Activated naive CD4-positive, alpha-beta T cell treated with anti-CD3 and anti-CD28 coated beads, Interleukin-2, amount 10 ng/mL, durations not matched to agents 7 days and 5 days (primary cell): ENCODE measurements around the gene KLHDC4.
"Not testable (repeated sequence)": the region's sequence is repeated elsewhere in the genome, so short reads cannot be mapped to it uniquely, and the experiment has no call there.

ENCODE experiments used
- CTCF ChIA-PET: fragments of 350-600 bp; sonication (Branson Sonifier 250); formaldehyde crosslinking; loops from one replicate; lab custom pipeline; 2021; ENCODE audit warnings: antibody characterized with exemption; lab: Charles Lee
- DNase-seq: peaks from one replicate; pipeline ENCODE4 v3.0.0-alpha.2; 2020
- H3K27ac Mint-ChIP-seq: one replicate; pipeline ENCODE4 v1.8.0; 2021; ENCODE audit warnings: mild to moderate bottlenecking, moderate library complexity, mixed read lengths
- H3K27me3 Mint-ChIP-seq: one replicate; pipeline ENCODE4 v1.8.0; 2021; ENCODE audit warnings: mild to moderate bottlenecking, mixed read lengths
- H3K36me3 Mint-ChIP-seq: one replicate; pipeline ENCODE4 v1.8.0; 2021; ENCODE audit warnings: mixed read lengths
- H3K4me1 Mint-ChIP-seq: one replicate; pipeline ENCODE4 v1.8.0; 2021; ENCODE audit warnings: mixed read lengths
- H3K4me3 Mint-ChIP-seq: one replicate; pipeline ENCODE4 v1.8.0; 2021; ENCODE audit warnings: mild to moderate bottlenecking, moderate library complexity, mixed read lengths
- H3K9me3 Mint-ChIP-seq: one replicate; pipeline ENCODE4 v1.8.0; 2021; ENCODE audit warnings: mixed read lengths

Gene KLHDC4

DNA sequence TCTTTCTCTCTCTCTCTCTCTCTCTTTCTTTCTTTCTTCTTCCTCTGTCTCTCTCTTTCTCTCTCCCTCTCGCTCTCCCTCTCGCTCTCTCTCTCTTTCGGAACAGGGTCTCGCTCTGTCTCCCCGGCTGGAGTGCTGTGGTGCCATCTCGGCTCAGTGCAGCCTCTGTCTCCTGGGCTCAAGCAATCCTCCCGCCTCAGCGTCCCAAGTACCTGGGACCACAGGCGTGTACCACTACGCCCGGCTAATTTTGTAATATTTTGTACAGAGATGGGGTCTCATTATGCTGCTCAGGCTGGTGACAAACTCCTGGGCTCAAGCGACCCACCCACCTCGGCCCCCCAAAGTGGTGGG is 12.7 kb upstream of the KLHDC4 start:
- CTCF ChIA-PET, result interaction anchor here (0.6 to 4.0 kb wide), 30 partner anchors 9 to 660 kb away, joined by 3 to 253 read pairs (median 6); partner anchors contain the start of genes BANP and SLC7A5
- H3K36me3 Mint-ChIP-seq, result peaks cover 2% of the 10 kb centered on the region
- no peak for DNase-seq
- H3K9me3 Mint-ChIP-seq, result no peaks in the 10 kb centered on the region
- peak overlapping the region; percentile 95 for H3K27ac Mint-ChIP-seq
- H3K4me1 Mint-ChIP-seq, result peaks cover 57% of the 10 kb centered on the region
- peaks cover 5% of the 10 kb centered on the region for H3K27me3 Mint-ChIP-seq
- H3K4me3 Mint-ChIP-seq, result peak overlapping the region; percentile 35

DNA sequence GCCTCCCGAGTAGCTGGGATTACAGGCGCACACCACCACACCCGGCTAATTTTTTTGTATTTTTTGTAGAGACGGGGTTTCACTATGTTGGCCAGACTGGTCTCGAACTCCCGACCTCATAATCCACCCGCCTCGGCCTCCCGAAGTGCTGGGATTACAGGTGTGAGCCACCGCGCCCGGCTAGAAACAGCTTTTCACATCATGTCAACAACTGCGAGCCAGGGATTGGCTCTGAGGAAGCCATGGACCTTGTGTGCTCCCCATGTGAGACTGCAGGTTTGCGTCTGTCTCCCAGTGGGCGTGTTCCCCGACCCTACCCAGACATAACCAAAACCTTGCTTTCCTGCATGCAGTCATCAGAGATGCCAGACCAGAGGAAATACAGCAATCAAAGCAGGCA is 8.1 kb upstream of the KLHDC4 start:
- H3K36me3 Mint-ChIP-seq, H3K9me3 Mint-ChIP-seq, DNase-seq, H3K27ac Mint-ChIP-seq, H3K27me3 Mint-ChIP-seq, H3K4me3 Mint-ChIP-seq: not testable (repeated sequence)
- CTCF ChIA-PET, result interaction anchor here (0.7 to 4.1 kb wide), 2 partner anchors 8 to 97 kb away, joined by 3 to 18 read pairs; partner anchors contain the start of gene KLHDC4
- peaks cover 29% of the 10 kb centered on the region for H3K4me1 Mint-ChIP-seq

DNA sequence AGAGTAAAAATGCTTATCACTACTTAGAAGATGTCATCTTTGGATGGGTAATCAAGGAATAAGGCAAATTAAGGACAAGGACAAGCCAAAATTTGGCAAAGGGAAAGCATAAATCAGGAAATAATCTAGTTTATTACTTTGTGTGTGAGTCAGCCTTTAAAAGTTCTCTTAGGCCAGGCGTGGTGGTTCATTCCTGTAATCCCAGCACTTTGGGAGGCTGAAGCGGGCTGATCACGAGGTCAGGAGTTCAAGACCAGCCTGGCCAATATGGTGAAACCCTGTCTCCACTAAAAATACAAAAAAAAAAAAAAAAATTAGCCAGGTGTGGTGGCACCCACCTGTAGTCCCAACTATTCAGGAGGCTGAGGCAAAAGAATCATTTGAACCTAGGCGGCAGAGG is 1.7 kb upstream of the KLHDC4 start:
- CTCF ChIA-PET, result interaction anchor here (0.6 to 2.0 kb wide), 4 partner anchors 12 to 131 kb away, joined by 3 to 14 read pairs (median 4); no protein-coding TSS in a partner anchor
- peak overlapping the region; percentile 44 for H3K4me3 Mint-ChIP-seq
- DNase-seq, H3K27me3 Mint-ChIP-seq, H3K9me3 Mint-ChIP-seq: not testable (repeated sequence)
- H3K27ac Mint-ChIP-seq, result peak overlapping the region; percentile 100
- H3K36me3 Mint-ChIP-seq, result peaks cover 23% of the 10 kb centered on the region
- H3K4me1 Mint-ChIP-seq, result peaks cover 43% of the 10 kb centered on the region

DNA sequence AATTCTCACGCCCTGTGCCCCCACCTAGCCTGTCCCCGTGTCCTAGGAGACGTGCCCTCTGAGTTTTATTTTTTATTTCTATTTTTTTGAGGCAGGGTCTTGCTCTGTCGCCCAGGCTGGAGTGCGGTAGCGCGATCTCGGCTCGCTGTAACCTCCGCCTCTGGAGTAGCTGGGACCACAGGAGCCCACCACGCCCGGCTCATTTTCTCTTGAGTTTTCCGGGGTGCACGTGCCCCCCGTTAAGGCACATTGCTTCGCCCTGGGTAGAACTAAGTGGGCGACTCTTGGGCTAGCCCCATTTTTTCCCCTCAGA is 655 bp upstream of the KLHDC4 start:
- peaks cover 4% of the 10 kb centered on the region for H3K27me3 Mint-ChIP-seq
- H3K9me3 Mint-ChIP-seq, result no peaks in the 10 kb centered on the region
- DNase-seq, result no peak
- CTCF ChIA-PET, result interaction anchor here (1.4 kb wide), 1 partner anchor 105 kb away, joined by 3 read pairs; no protein-coding TSS in a partner anchor
- H3K36me3 Mint-ChIP-seq, result peaks cover 28% of the 10 kb centered on the region
- peak overlapping the region; percentile 100 for H3K27ac Mint-ChIP-seq
- peaks cover 51% of the 10 kb centered on the region for H3K4me1 Mint-ChIP-seq
- H3K4me3 Mint-ChIP-seq, result peak overlapping the region; percentile 100

DNA sequence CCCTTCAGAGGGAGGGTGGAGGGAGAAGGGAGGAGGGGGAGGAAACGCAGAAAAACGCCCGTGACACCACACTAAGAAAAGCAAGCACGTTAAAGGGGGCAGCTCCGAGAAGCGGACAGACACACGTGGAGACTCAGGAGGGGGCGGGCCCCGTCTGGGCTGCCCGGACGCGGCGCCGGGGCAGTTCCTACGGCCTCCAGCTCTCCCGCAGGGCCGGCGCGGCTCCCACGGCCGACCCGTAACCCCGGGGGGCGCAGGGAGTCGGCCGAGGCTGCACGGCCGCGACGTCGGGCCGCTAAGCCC is 362 bp downstream of the KLHDC4 start:
- no peaks in the 10 kb centered on the region for H3K9me3 Mint-ChIP-seq

DNA sequence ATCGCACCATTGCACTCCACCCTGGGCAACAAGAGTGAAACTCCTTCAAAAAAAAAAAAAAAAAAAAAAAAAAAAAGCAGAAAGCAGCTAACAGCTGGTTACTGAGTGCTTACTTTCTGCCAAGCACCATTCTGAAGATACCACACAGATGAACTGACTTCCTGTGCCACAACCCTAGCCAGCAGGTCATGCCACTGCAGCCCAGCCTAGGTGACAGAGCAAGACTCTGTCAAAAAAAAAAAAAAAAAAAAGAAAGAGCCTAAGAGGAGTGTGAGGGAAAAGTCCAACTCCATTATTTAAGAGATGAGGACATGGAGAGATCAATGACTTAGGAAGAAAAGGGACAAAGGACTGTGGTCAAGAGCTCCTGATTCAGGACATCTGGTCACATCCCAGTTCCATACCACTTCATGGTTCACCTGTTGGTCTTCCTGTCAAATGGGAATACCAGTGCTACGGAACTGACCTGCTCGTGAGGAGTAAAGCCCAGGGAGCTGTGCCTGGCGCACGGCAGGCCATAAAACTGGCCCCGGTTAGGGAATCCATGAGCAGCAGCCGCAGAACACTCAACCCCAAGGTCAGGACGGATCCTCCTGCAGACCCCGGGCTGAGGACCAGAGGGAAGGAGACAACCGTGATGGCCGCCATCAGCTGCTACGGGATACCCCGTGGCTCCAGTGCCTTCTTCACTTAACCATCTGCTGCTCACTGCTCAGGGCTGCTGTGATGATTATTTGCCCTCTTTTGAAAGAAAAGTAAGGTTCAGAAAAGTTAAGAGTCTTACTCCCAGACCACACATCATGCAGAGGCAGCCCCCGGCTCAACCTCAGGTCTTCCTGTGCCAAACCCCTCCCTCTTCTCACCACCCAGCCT is 950 bp downstream of the KLHDC4 start:
- H3K36me3 Mint-ChIP-seq, result peaks cover 35% of the 10 kb centered on the region
- H3K4me1 Mint-ChIP-seq, result peaks cover 53% of the 10 kb centered on the region
- peak overlapping the region; percentile 100 for H3K4me3 Mint-ChIP-seq
- H3K27ac Mint-ChIP-seq, result peak overlapping the region; percentile 99
- no peaks in the 10 kb centered on the region for H3K9me3 Mint-ChIP-seq
- DNase-seq, result peak; percentile 63
- CTCF ChIA-PET, result no interaction called here
- peaks cover 4% of the 10 kb centered on the region for H3K27me3 Mint-ChIP-seq

More for the DNA sequence above, 362 bp downstream of the KLHDC4 start:
- DNase-seq, result peak; percentile 75
- Mint-ChIP-seq H3K4me1 (peaks cover 53% of the 10 kb centered on the region), H3K4me3 (peak overlapping the region; percentile 100), H3K36me3 (peaks cover 33% of the 10 kb centered on the region), H3K27ac (peak overlapping the region; percentile 100), H3K27me3 (peaks cover 4% of the 10 kb centered on the region)
- CTCF ChIA-PET, result interaction anchor here (0.9 kb wide), 1 partner anchor 9 kb away, joined by 3 read pairs; no protein-coding TSS in a partner anchor

DNA sequence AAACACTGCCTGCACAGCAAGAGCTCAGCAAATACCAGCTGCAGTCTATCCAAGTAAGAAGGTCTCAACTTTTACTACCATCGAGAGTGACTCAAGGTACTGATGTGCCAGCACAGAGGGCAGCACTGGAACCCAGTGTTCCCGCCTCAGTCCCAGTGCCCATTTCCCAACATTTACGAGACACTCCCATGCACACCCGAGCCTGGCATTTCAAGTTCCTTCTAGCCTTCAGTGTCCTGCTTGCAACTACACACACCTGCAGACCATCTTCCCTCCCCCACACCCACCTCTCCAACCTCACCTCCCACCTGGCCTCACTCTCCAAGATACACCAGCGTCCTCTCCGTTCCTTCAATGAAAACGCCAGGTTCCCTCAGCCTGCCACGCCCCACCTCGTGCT is 3.2 kb downstream of the KLHDC4 start:
- Mint-ChIP-seq H3K36me3 (peaks cover 48% of the 10 kb centered on the region), H3K9me3 (no peaks in the 10 kb centered on the region), H3K27ac (peak overlapping the region; percentile 62), H3K4me3 (no peak overlapping the region), H3K27me3 (peaks cover 4% of the 10 kb centered on the region), H3K4me1 (peaks cover 52% of the 10 kb centered on the region)
- CTCF ChIA-PET, result no interaction called here
- DNase-seq, result no peak

DNA sequence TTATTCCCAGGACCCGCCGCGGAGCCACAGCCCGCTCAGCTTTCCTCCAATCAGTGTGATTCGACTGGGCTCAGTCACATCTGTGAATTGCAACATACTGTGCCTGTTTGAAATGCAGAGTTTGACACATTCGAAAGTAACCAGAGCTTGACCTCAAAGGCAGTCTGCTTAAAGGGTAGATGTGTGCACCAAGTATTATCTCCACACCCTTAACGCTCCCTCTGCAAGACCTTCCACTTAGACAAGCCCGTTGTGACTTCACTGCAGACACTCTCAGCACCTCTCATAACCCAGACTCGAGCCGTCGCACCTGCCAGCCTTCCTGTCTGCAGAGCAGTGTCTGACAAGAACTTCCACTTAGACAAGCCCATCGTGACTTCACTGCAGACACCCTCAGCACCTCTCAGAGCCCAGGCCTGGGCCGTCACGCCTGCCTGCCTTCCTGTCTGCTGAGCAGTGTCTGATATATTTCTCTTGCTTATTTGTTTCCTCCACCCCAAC is 3.7 kb downstream of the KLHDC4 start:
- Mint-ChIP-seq H3K27ac (no peak overlapping the region), H3K9me3 (no peaks in the 10 kb centered on the region), H3K4me3 (no peak overlapping the region), H3K4me1 (peaks cover 49% of the 10 kb centered on the region), H3K27me3 (peaks cover 4% of the 10 kb centered on the region), H3K36me3 (peaks cover 52% of the 10 kb centered on the region)
- CTCF ChIA-PET, result interaction anchor here (1.0 kb wide), 1 partner anchor 59 kb away, joined by 3 read pairs; no protein-coding TSS in a partner anchor
- DNase-seq, result no peak

DNA sequence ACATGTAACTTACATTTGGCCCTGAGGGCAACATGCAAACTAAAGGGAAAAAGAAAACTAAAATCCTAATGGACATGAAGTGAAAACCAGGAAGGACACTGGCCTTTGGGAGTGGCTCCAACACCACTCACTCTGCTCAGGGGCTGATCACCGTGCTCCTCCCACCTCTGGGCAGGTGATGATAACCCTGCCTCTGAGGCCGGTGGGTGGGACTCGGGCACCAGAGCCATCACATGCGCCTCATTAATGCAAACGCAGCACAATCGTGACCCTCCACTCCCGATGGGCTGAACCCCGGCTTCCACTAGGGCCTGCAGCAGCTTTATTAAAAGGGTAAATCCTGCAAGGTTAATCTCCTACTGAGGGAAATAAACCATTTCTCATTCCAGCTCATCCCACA is 4.7 kb downstream of the KLHDC4 start:
- peaks cover 43% of the 10 kb centered on the region for H3K4me1 Mint-ChIP-seq

DNA sequence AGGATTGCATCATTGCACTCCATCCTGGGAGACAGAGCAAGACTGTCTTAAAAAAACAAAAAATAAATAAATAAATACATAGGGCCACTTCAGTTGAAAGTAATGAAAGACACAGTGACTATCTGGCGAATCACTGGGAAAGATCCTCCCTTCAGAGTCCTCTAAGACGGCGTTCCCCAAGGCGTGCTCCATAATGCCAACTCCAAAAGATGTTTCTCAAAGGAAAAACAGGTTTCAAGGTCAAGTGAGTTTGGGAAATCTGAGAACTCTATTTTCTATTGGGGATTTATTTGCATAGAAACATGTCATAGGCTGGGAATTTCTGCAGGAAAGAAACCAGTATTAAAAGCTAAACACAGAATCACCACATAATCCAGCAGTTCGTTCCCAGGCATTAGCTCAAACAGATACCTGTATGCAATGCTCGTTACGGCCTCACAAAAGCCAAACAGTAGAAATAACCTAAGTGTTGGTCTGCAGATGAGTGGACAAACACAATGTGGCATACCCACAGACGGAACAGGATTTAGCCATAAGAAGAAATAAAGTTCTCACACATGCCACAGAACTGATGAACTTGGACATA is 7.9 kb downstream of the KLHDC4 start:
- Mint-ChIP-seq H3K36me3 (peaks cover 56% of the 10 kb centered on the region), H3K27ac (no peak overlapping the region), H3K9me3 (no peaks in the 10 kb centered on the region), H3K4me3 (no peak overlapping the region), H3K4me1 (peaks cover 17% of the 10 kb centered on the region), H3K27me3 (no peaks in the 10 kb centered on the region)
- DNase-seq, result no peak
- CTCF ChIA-PET, result interaction anchor here (0.6 kb wide), 2 partner anchors 22 to 1734 kb away, joined by 3 to 4 read pairs; no protein-coding TSS in a partner anchor

More for the DNA sequence above, 4.7 kb downstream of the KLHDC4 start:
- Mint-ChIP-seq H3K4me3 (no peak overlapping the region), H3K27me3 (peaks cover 4% of the 10 kb centered on the region), H3K27ac (no peak overlapping the region), H3K9me3 (no peaks in the 10 kb centered on the region), H3K36me3 (peaks cover 56% of the 10 kb centered on the region)
- CTCF ChIA-PET, result interaction anchor here (1.0 kb wide), 1 partner anchor 58 kb away, joined by 3 read pairs; no protein-coding TSS in a partner anchor
- DNase-seq, result no peak

DNA sequence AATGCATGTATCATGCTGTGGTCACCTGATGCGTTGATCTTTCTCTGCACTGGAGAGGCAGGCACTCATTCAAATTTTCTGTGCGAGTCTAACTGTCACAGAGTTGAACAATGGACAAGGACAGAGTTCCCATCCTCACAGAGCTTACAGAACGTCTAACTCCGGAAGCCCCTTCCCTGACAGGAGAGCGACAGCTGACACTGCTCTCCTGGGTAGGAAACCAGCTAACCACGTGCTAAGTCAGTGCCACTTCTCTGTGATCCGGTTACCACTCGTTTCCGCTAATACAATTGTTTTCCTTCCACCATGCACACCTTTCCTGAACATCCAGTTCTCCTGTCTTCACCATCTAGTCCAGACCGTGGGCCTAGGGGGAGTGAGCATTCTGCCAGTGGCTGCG is 11.3 kb downstream of the KLHDC4 start:
- H3K36me3 Mint-ChIP-seq, result peaks cover 51% of the 10 kb centered on the region
- H3K27me3 Mint-ChIP-seq, result no peaks in the 10 kb centered on the region
- no peak for DNase-seq
- H3K9me3 Mint-ChIP-seq, result no peaks in the 10 kb centered on the region
- H3K4me3 Mint-ChIP-seq, result no peak overlapping the region
- H3K27ac Mint-ChIP-seq, result no peak overlapping the region
- peaks cover 3% of the 10 kb centered on the region for H3K4me1 Mint-ChIP-seq
- CTCF ChIA-PET, result no interaction called here

DNA sequence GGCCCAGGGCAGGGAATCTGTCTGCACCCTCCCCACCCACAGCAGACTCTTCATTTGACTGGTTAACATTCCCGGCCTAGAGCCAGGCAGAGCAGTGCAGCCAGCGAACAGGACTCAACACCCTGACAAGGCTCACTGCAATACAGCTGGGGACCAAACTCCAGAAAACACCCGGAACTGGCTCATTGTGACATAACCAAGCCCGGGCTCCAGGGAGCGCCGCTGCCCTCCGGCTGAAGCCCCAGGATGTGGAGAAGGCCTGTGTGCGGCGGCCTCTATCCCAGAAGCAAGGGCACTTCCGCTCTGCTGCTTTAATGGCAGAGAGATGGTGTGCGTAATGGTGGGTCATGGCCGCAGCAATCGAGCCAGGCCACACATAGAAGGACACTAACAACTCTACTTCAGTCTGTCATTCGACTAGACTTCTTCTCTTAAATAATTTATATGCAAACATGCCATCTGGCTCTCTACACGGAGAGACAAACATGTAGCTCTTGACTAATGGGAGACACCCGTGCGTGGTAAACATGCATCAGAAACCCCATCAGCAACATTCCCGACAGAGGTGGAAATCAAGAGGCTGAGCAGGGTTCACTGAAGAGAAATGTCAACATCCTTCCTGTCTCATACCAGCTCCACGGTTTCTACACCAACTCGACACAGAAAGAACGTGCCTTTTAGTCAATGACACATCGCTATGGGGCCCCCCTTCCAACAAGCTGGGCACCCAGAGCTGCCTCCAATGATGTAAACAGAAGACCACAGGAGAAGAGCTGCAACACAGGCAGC is 18.0 kb downstream of the KLHDC4 start:
- Mint-ChIP-seq H3K27ac (no peak overlapping the region), H3K27me3 (no peaks in the 10 kb centered on the region), H3K4me1 (peaks cover 3% of the 10 kb centered on the region), H3K36me3 (peaks cover 54% of the 10 kb centered on the region), H3K9me3 (no peaks in the 10 kb centered on the region), H3K4me3 (no peak overlapping the region)
- DNase-seq, result no peak
- CTCF ChIA-PET, result interaction anchor here (1.1 kb wide), 1 partner anchor 995 kb away, joined by 3 read pairs; no protein-coding TSS in a partner anchor

DNA sequence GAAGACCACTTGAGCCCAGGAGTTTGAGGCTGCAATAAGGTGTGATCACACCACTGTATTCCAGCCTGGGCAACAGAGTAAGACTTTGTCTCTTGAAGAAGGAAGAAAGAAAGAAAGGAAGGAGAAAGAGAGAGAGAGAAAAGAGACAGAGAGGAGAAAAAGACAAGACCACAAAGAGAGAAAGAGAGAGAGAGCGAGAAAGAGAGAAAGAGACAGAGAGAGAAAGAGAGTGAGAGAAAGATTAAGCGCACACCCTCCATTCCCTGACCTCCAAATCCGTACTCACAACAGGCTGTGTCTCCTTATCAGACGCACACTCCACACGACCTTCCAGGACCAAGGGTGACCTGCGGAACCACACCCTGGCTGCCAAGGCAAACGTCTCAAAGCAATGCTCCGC is 19.6 kb downstream of the KLHDC4 start:
- DNase-seq, result no peak
- H3K36me3 Mint-ChIP-seq, result peaks cover 56% of the 10 kb centered on the region
- peak overlapping the region; percentile 46 for H3K27ac Mint-ChIP-seq
- no peaks in the 10 kb centered on the region for H3K4me1 Mint-ChIP-seq
- H3K9me3 Mint-ChIP-seq, result no peaks in the 10 kb centered on the region
- CTCF ChIA-PET, result no interaction called here
- no peaks in the 10 kb centered on the region for H3K27me3 Mint-ChIP-seq
- H3K4me3 Mint-ChIP-seq, result no peak overlapping the region
